Natural killer cell treated with Interleukin-12 subunit alpha and Interleukin-12 subunit beta and Interleukin-15 and Interleukin-18, amount 100 ng/mL, for 72 hours (primary cell): ENCODE measurements around the gene GUCY2C. TPM values are rescaled to one million over a fixed set of nuclear protein-coding genes. Genes with fewer than 3 reads are reported as not detected.
"Not testable (repeated sequence)": the region's sequence is repeated elsewhere in the genome, so short reads cannot be mapped to it uniquely, and the experiment has no call there.

Source experiments
- ATAC-seq, 2 donors: fragments of 150-1000 bp; cut with Tn5 transposase in 1 of 2; sonication (Bioruptor Pico), chemical (Tn5 transposase) in 1 of 2; 2 replicates each; pipeline ENCODE4 v1.10.0; 2021
- DNase-seq: peaks from one replicate; pipeline ENCODE4 v3.0.0; 2022; ENCODE audit warnings: low spot score
- H3K27ac Mint-ChIP-seq, 2 donors: 1 replicate in 1 of 2; 2 replicates in 1 of 2; pipeline ENCODE4 v1.8.0; 2022; ENCODE audit warnings: mixed read lengths in 2 of 2, mild to moderate bottlenecking in 1 of 2, moderate library complexity in 1 of 2
- H3K27me3 Mint-ChIP-seq, 2 donors: 1 replicate in 1 of 2; 2 replicates in 1 of 2; pipeline ENCODE4 v1.8.0; 2022; ENCODE audit warnings: mixed read lengths in 2 of 2
- H3K36me3 Mint-ChIP-seq: one replicate; pipeline ENCODE4 v1.8.0; 2022; ENCODE audit warnings: mixed read lengths
- H3K4me1 Mint-ChIP-seq, 2 donors: 1 replicate in 1 of 2; 2 replicates in 1 of 2; pipeline ENCODE4 v1.8.0; 2022; ENCODE audit warnings: low read depth in 2 of 2, mixed read lengths in 2 of 2, mild to moderate bottlenecking in 1 of 2
- H3K4me3 Mint-ChIP-seq: one replicate; pipeline ENCODE4 v1.8.0; 2022; ENCODE audit warnings: mixed read lengths
- H3K9me3 Mint-ChIP-seq: 2 replicates; pipeline ENCODE4 v1.8.0; 2022; ENCODE audit warnings: mixed read lengths
- total RNA-seq, 2 donors: library from RNA; stranded (reverse); gene quantifications; one replicate each; pipeline ENCODE4 v1.2.3, GENCODE V29; 2022

The GUCY2C gene
- total RNA-seq, 2 donors from 2014 or later = not detected

GRCh38 chr12:14698555-14698954 lies 2.2 kb upstream of the GUCY2C start:
- DNase-seq (no peak), ATAC-seq (no peak)
- no peaks in the 10 kb centered on the region for H3K9me3 Mint-ChIP-seq
- no peaks in the 10 kb centered on the region for H3K36me3 Mint-ChIP-seq
- H3K27me3 Mint-ChIP-seq = peaks cover 20 to 24% of the 10 kb centered on the region in 2 donors
- no peaks in the 10 kb centered on the region for H3K4me1 Mint-ChIP-seq
- no peak overlapping the region for H3K27ac Mint-ChIP-seq
- H3K4me3 Mint-ChIP-seq = no peak overlapping the region

GRCh38 chr12:14695715-14696141 lies 671 bp downstream of the GUCY2C start:
- Mint-ChIP-seq H3K9me3 (no peaks in the 10 kb centered on the region), H3K27me3 (peaks cover 30% of the 10 kb centered on the region in 2 donors), H3K4me1 (no peaks in the 10 kb centered on the region), H3K4me3 (no peak overlapping the region), H3K27ac (no peak overlapping the region), H3K36me3 (no peaks in the 10 kb centered on the region)
- no peak for ATAC-seq
- DNase-seq = no peak

- Mint-ChIP-seq H3K4me1 (no peaks in the 10 kb centered on the region), H3K4me3 (no peak overlapping the region), H3K27me3 (peaks cover 30% of the 10 kb centered on the region in 2 donors), H3K27ac (no peak overlapping the region), H3K36me3 (no peaks in the 10 kb centered on the region), H3K9me3 (no peaks in the 10 kb centered on the region)
- ATAC-seq (no peak), DNase-seq (no peak)
Measured at GRCh38 chr12:14694970-14695369, 1.4 kb downstream of the GUCY2C start.

GRCh38 chr12:14694145-14694714 lies 2.2 kb downstream of the GUCY2C start:
- Mint-ChIP-seq H3K4me1 (no peaks in the 10 kb centered on the region), H3K36me3 (no peaks in the 10 kb centered on the region), H3K4me3 (no peak overlapping the region), H3K27ac (no peak overlapping the region), H3K27me3 (peaks cover 25 to 28% of the 10 kb centered on the region in 2 donors), H3K9me3 (no peaks in the 10 kb centered on the region)
- DNase-seq (no peak), ATAC-seq (no peak)

GRCh38 chr12:14693116-14693515 lies 3.3 kb downstream of the GUCY2C start:
- Mint-ChIP-seq H3K27ac (no peak overlapping the region), H3K4me1 (no peaks in the 10 kb centered on the region), H3K4me3 (no peak overlapping the region), H3K36me3 (no peaks in the 10 kb centered on the region), H3K27me3 (peaks cover 26 to 31% of the 10 kb centered on the region in 2 donors), H3K9me3 (no peaks in the 10 kb centered on the region)
- DNase-seq (no peak), ATAC-seq (no peak)

- Mint-ChIP-seq H3K4me1 (no peaks in the 10 kb centered on the region), H3K27me3 (peaks cover 26% of the 10 kb centered on the region in 2 donors), H3K27ac (no peak overlapping the region), H3K36me3 (no peaks in the 10 kb centered on the region), H3K4me3 (no peak overlapping the region), H3K9me3 (no peaks in the 10 kb centered on the region)
- DNase-seq = no peak
- ATAC-seq = no peak
Measured at GRCh38 chr12:14691560-14691959, 4.8 kb downstream of the GUCY2C start.

GRCh38 chr12:14689996-14690395 lies 6.4 kb downstream of the GUCY2C start:
- DNase-seq (no peak), ATAC-seq (no peak)
- no peak overlapping the region for H3K4me3 Mint-ChIP-seq
- no peaks in the 10 kb centered on the region for H3K9me3 Mint-ChIP-seq
- H3K4me1 Mint-ChIP-seq = no peaks in the 10 kb centered on the region
- H3K27ac Mint-ChIP-seq = no peak overlapping the region
- peaks cover 26% of the 10 kb centered on the region in 2 donors for H3K27me3 Mint-ChIP-seq
- no peaks in the 10 kb centered on the region for H3K36me3 Mint-ChIP-seq

- no peak overlapping the region for H3K27ac Mint-ChIP-seq
- no peaks in the 10 kb centered on the region for H3K36me3 Mint-ChIP-seq
- no peak for DNase-seq
Measured at GRCh38 chr12:14689144-14689543, 7.3 kb downstream of the GUCY2C start.

GRCh38 chr12:14682231-14682630 lies 14.2 kb downstream of the GUCY2C start:
- H3K27ac Mint-ChIP-seq, ATAC-seq, H3K36me3 Mint-ChIP-seq, DNase-seq, H3K9me3 Mint-ChIP-seq, H3K4me3 Mint-ChIP-seq, H3K4me1 Mint-ChIP-seq: not testable (repeated sequence)
- peaks cover 0 to 13% of the 10 kb centered on the region in 2 donors for H3K27me3 Mint-ChIP-seq

More at GRCh38 chr12:14689144-14689543, 7.3 kb downstream of the GUCY2C start:
- Mint-ChIP-seq H3K4me1 (no peaks in the 10 kb centered on the region), H3K9me3 (no peaks in the 10 kb centered on the region), H3K4me3 (no peak overlapping the region), H3K27me3 (peaks cover 21 to 22% of the 10 kb centered on the region in 2 donors)
- ATAC-seq = no peak

GRCh38 chr12:14681625-14682024 lies 14.8 kb downstream of the GUCY2C start:
- Mint-ChIP-seq H3K36me3 (no peaks in the 10 kb centered on the region), H3K4me1 (no peaks in the 10 kb centered on the region)
- ATAC-seq = no peak

GRCh38 chr12:14681190-14681589 lies 15.2 kb downstream of the GUCY2C start:
- Mint-ChIP-seq H3K4me1 (no peaks in the 10 kb centered on the region), H3K27ac (no peak overlapping the region), H3K27me3 (peaks cover 6 to 13% of the 10 kb centered on the region in 2 donors), H3K4me3 (no peak overlapping the region), H3K36me3 (no peaks in the 10 kb centered on the region), H3K9me3 (no peaks in the 10 kb centered on the region)
- DNase-seq (no peak), ATAC-seq (no peak)

More at GRCh38 chr12:14681625-14682024, 14.8 kb downstream of the GUCY2C start:
- DNase-seq = no peak
- Mint-ChIP-seq H3K27me3 (peaks cover 1 to 13% of the 10 kb centered on the region in 2 donors), H3K27ac (no peak overlapping the region), H3K9me3 (no peaks in the 10 kb centered on the region), H3K4me3 (no peak overlapping the region)

- H3K4me1 Mint-ChIP-seq = no peaks in the 10 kb centered on the region
- no peaks in the 10 kb centered on the region for H3K9me3 Mint-ChIP-seq
- H3K27me3 Mint-ChIP-seq = peaks cover 18 to 20% of the 10 kb centered on the region in 2 donors
- ATAC-seq (no peak), DNase-seq (no peak)
- no peak overlapping the region for H3K4me3 Mint-ChIP-seq
- H3K27ac Mint-ChIP-seq = no peak overlapping the region
- no peaks in the 10 kb centered on the region for H3K36me3 Mint-ChIP-seq
Measured at GRCh38 chr12:14678547-14679150, 17.8 kb downstream of the GUCY2C start.

GRCh38 chr12:14668591-14668990 lies 27.8 kb downstream of the GUCY2C start:
- DNase-seq = no peak
- ATAC-seq = no peak
- Mint-ChIP-seq H3K27me3 (peaks cover 8 to 17% of the 10 kb centered on the region in 2 donors), H3K9me3 (no peaks in the 10 kb centered on the region), H3K4me3 (no peak overlapping the region), H3K36me3 (no peaks in the 10 kb centered on the region), H3K27ac (no peak overlapping the region), H3K4me1 (peaks cover 4 to 5% of the 10 kb centered on the region in 2 donors)

- H3K27ac Mint-ChIP-seq = peak overlapping the region in 1 of 2 donors; percentile 61
- H3K27me3 Mint-ChIP-seq = peaks cover 14 to 18% of the 10 kb centered on the region in 2 donors
- peaks cover 4 to 5% of the 10 kb centered on the region in 2 donors for H3K4me1 Mint-ChIP-seq
Measured at GRCh38 chr12:14665354-14666348, 30.7 kb downstream of the GUCY2C start.

More at GRCh38 chr12:14665354-14666348, 30.7 kb downstream of the GUCY2C start:
- DNase-seq (no peak), ATAC-seq (no peak)
- Mint-ChIP-seq H3K9me3 (no peaks in the 10 kb centered on the region), H3K36me3 (no peaks in the 10 kb centered on the region), H3K4me3 (no peak overlapping the region)
